Measurements from ENCODE around the gene ADARB2. TPM values are rescaled to one million over a fixed set of nuclear protein-coding genes. Genes with fewer than 3 reads are reported as not detected.

ADARB2 gene
- total and polyA plus RNA-seq, 2 experiments from 2014 or later: 0.13 to 0.48 TPM

GRCh38 chr10:1527951-1528350 lies 209.4 kb downstream of the ADARB2 start:
- WGBS (ENCODE audit: low lambda C conversion rate, missing lambda C conversion rate): 92% methylated on average over 15 of the region's 15 CpGs
- H3K4me2 ChIP-seq: no peak overlapping the region
- peaks cover 3% of the 10 kb centered on the region for H4K20me1 ChIP-seq (ENCODE audit: insufficient read depth, poor library complexity, severe bottlenecking)
- no peaks in the 10 kb centered on the region for H3K9me2 ChIP-seq (replicated peaks; ENCODE audit: insufficient read depth)
- no peak overlapping the region for H2AFZ ChIP-seq
- H3K36me3 ChIP-seq (replicated peaks; ENCODE audit: insufficient read depth, low read depth): no peaks in the 10 kb centered on the region
- TF ChIP-seq EZH2phosphoT487 (IDR thresholded peaks at IDR 0.05; ENCODE audit: low read depth, severe bottlenecking, unreplicated experiment) (no peak), CTCF (IDR thresholded peaks at IDR 0.05; ENCODE audit: poor library complexity) (no peak), EZH2 (IDR thresholded peaks at IDR 0.05; ENCODE audit: borderline replicate concordance) (no peak)
- H3K27me3 ChIP-seq: no peaks in the 10 kb centered on the region
- H3K4me1 ChIP-seq (ENCODE audit: insufficient read depth): no peaks in the 10 kb centered on the region
- DNase-seq (ENCODE audit: low spot score): no peak
- no peak overlapping the region for H3K27ac ChIP-seq
- no peak overlapping the region for H3K4me3 ChIP-seq
- H3K9me3 ChIP-seq (ENCODE audit: low read depth): no peaks in the 10 kb centered on the region
- no peaks in the 10 kb centered on the region for H3K79me2 ChIP-seq

- H3K27me3 ChIP-seq: no peaks in the 10 kb centered on the region
- no peaks in the 10 kb centered on the region for H3K4me1 ChIP-seq (ENCODE audit: insufficient read depth)
- peaks cover 3% of the 10 kb centered on the region for H4K20me1 ChIP-seq (ENCODE audit: insufficient read depth, poor library complexity, severe bottlenecking)
- TF ChIP-seq CTCF (IDR thresholded peaks at IDR 0.05; ENCODE audit: poor library complexity) (no peak), EZH2phosphoT487 (IDR thresholded peaks at IDR 0.05; ENCODE audit: low read depth, severe bottlenecking, unreplicated experiment) (no peak), EZH2 (IDR thresholded peaks at IDR 0.05; ENCODE audit: borderline replicate concordance) (no peak)
- WGBS (ENCODE audit: low lambda C conversion rate, missing lambda C conversion rate): 77% methylated on average over 16 of the region's 18 CpGs
- H3K27ac ChIP-seq: no peak overlapping the region
- no peaks in the 10 kb centered on the region for H3K79me2 ChIP-seq
- no peaks in the 10 kb centered on the region for H3K36me3 ChIP-seq (replicated peaks; ENCODE audit: insufficient read depth, low read depth)
- no peak for DNase-seq (ENCODE audit: low spot score)
- H3K4me3 ChIP-seq: no peak overlapping the region
- H3K4me2 ChIP-seq: no peak overlapping the region
- H2AFZ ChIP-seq: no peak overlapping the region
- no peaks in the 10 kb centered on the region for H3K9me2 ChIP-seq (replicated peaks; ENCODE audit: insufficient read depth)
- no peaks in the 10 kb centered on the region for H3K9me3 ChIP-seq (ENCODE audit: low read depth)
Observed at GRCh38 chr10:1526436-1527055, 210.8 kb downstream of the ADARB2 start.

DNA sequence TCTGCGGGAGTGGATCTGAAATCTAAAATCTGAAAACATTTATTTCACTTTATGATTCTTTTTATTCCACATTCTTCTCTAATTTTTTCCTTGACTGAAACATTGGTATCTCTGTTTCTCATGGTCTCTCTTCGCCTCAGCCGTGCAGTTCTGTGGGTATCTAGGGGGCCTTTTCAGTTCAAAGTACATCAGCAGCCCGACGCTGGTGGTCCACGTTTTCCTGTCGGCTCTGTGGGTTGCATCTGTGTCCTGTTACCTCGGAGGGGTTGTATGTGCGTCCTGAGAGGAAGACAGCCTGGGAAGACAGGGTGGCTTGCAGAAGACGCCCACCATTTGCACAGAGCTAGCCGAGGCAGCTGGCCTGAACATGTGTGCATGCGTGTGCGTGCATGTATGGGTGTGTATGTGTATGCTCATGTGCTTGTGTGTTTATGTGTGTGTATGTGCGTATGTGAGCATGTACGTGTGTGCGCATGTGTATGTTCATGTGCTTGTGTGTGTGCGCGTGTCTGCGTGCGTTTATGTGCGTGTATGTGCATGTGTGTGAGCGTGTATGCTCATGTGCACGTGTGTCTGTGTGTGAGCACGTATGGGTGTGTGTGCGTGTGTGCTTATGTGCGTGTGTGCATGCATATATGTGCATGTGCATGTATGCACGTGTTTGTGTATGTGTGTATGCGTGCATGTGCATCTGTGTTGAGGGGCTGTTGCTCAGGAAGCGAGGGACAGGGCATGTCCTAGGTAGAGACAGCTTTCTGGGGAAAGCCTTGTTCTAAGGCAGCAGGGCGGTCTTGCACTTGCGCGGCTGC lies 211.8 kb downstream of the ADARB2 start:
- Histone ChIP-seq H4K20me1 (ENCODE audit: insufficient read depth, poor library complexity, severe bottlenecking) (peaks cover 3% of the 10 kb centered on the region), H3K4me2 (no peak overlapping the region), H2AFZ (no peak overlapping the region), H3K9me3 (ENCODE audit: low read depth) (no peaks in the 10 kb centered on the region), H3K27ac (no peak overlapping the region), H3K36me3 (replicated peaks; ENCODE audit: insufficient read depth, low read depth) (no peaks in the 10 kb centered on the region), H3K79me2 (no peaks in the 10 kb centered on the region), H3K4me1 (ENCODE audit: insufficient read depth) (no peaks in the 10 kb centered on the region), H3K4me3 (no peak overlapping the region), H3K27me3 (no peaks in the 10 kb centered on the region), H3K9me2 (replicated peaks; ENCODE audit: insufficient read depth) (no peaks in the 10 kb centered on the region)
- TF ChIP-seq EZH2 (IDR thresholded peaks at IDR 0.05; ENCODE audit: borderline replicate concordance) (no peak), CTCF (IDR thresholded peaks at IDR 0.05; ENCODE audit: poor library complexity) (no peak), EZH2phosphoT487 (IDR thresholded peaks at IDR 0.05; ENCODE audit: low read depth, severe bottlenecking, unreplicated experiment) (no peak)
- 94% methylated on average over 32 of the region's 32 CpGs for WGBS (ENCODE audit: low lambda C conversion rate, missing lambda C conversion rate)
- no peak for DNase-seq (ENCODE audit: low spot score)

Data from hepatocyte (in vitro differentiated cells).